NB4 (cell line): ENCODE measurements around the gene CHCHD1.

ENCODE experiments used
- CTCF ChIP-seq: IDR thresholded peaks from one replicate; pipeline ENCODE4 v1.5.1; 2012; ENCODE audit warnings: low read depth, low read length
- MYC ChIP-seq: IDR thresholded peaks from 2 replicates; pipeline ENCODE4 v1.6.1; 2011; ENCODE audit warnings: low read depth, low read length
- POLR2A ChIP-seq: IDR thresholded peaks from 2 replicates; pipeline ENCODE4 v1.6.1; 2011; ENCODE audit warnings: mild to moderate bottlenecking; ENCODE audit not compliant: insufficient read length; ENCODE audit errors: extremely low read depth
- TF ChIP-seq, protein P1 (sequence below): IDR thresholded peaks from 2 replicates; pipeline ENCODE4 v1.6.1; 2011; ENCODE audit warnings: low read depth, low read length

- TF ChIP-seq, protein P1, sequence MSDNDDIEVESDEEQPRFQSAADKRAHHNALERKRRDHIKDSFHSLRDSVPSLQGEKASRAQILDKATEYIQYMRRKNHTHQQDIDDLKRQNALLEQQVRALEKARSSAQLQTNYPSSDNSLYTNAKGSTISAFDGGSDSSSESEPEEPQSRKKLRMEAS, result no peak
- TF ChIP-seq CTCF (no peak), MYC (no peak), POLR2A (no peak)
These were observed 18.2 kb downstream of the CHCHD1 start for GRCh38 chr10:73799899-73800559.
